Osteoblast (primary cell): ENCODE measurements around the gene MACROD2. TPM values are rescaled to one million over a fixed set of nuclear protein-coding genes. Genes with fewer than 3 reads are reported as not detected.

Source experiments
- DNase-seq: peaks from one replicate; pipeline ENCODE4 v3.0.0; 2011; ENCODE audit warnings: low spot score, mixed read lengths; ENCODE audit not compliant: insufficient read length; ENCODE audit errors: missing footprints
- H2AFZ ChIP-seq: 2 replicates; pipeline ENCODE4 v1.6.0; 2011; ENCODE audit warnings: mild to moderate bottlenecking, low read length
- H3K27ac ChIP-seq: 2 replicates; pipeline ENCODE4 v1.5.1; 2011; ENCODE audit warnings: mild to moderate bottlenecking, low read depth, low read length, moderate library complexity
- H3K27me3 ChIP-seq: 2 replicates; pipeline ENCODE4 v1.6.0; 2012; ENCODE audit warnings: mild to moderate bottlenecking, control low read depth, inconsistent platforms, low read length, moderate library complexity; ENCODE audit not compliant: insufficient read depth
- H3K36me3 ChIP-seq: 2 replicates; pipeline ENCODE4 v1.5.1; 2011; ENCODE audit warnings: mild to moderate bottlenecking, low read length, control low read depth, moderate library complexity; ENCODE audit not compliant: insufficient read depth
- H3K4me1 ChIP-seq: 2 replicates; pipeline ENCODE4 v1.5.1; 2011; ENCODE audit warnings: mild to moderate bottlenecking, low read length, control low read depth, moderate library complexity; ENCODE audit not compliant: insufficient read depth
- H3K4me2 ChIP-seq: 2 replicates; pipeline ENCODE4 v1.6.0; 2011; ENCODE audit warnings: mild to moderate bottlenecking, low read length; ENCODE audit not compliant: insufficient read depth
- H3K4me3 ChIP-seq: fragments of 200-600 bp; sonication (generic); 3 replicates; pipeline ENCODE4 v1.5.1; 2012; ENCODE audit warnings: mild to moderate bottlenecking, low read length, inconsistent platforms; ENCODE audit not compliant: insufficient read depth
- H3K79me2 ChIP-seq: 2 replicates; pipeline ENCODE4 v1.6.0; 2012; ENCODE audit warnings: mild to moderate bottlenecking, low read length, control low read depth, inconsistent platforms; ENCODE audit not compliant: insufficient read depth
- H3K9me3 ChIP-seq: 2 replicates; pipeline ENCODE4 v1.5.1; 2011; ENCODE audit warnings: low read depth, low read length, control low read depth
- H4K20me1 ChIP-seq: 2 replicates; pipeline ENCODE4 v1.6.0; 2012; ENCODE audit warnings: mild to moderate bottlenecking, low read length, control low read depth; ENCODE audit not compliant: insufficient read depth
- CTCF ChIP-seq: IDR thresholded peaks from 2 replicates; pipeline ENCODE4 v1.5.1; 2011; ENCODE audit warnings: mild to moderate bottlenecking, low read depth, low read length, moderate library complexity; ENCODE audit errors: extremely low read depth
- total RNA-seq: library from RNA; depleted of rRNA; stranded (reverse); fragments of >200 nt; gene quantifications from 2 replicates; pipeline ENCODE4 v1.2.3, GENCODE V29; 2012

Gene MACROD2
- total RNA-seq, 1 donor = 4.0 TPM

- H3K4me1 ChIP-seq = no peaks in the 10 kb centered on the region
- no peak for DNase-seq
- H3K4me2 ChIP-seq = no peak overlapping the region
- TF ChIP-seq CTCF = no peak
- H3K27ac ChIP-seq = no peak overlapping the region
- H3K4me3 ChIP-seq = no peak overlapping the region
- no peaks in the 10 kb centered on the region for H3K79me2 ChIP-seq
- no peaks in the 10 kb centered on the region for H3K9me3 ChIP-seq
- no peaks in the 10 kb centered on the region for H3K27me3 ChIP-seq
- no peak overlapping the region for H2AFZ ChIP-seq
- no peaks in the 10 kb centered on the region for H4K20me1 ChIP-seq
- no peaks in the 10 kb centered on the region for H3K36me3 ChIP-seq
Observed at GRCh38 chr20:14951105-14951504, 955.8 kb downstream of the MACROD2 start.

GRCh38 chr20:14951707-14952418 is 956.5 kb downstream of the MACROD2 start:
- DNase-seq = no peak
- Histone ChIP-seq H4K20me1 (no peaks in the 10 kb centered on the region), H3K79me2 (no peaks in the 10 kb centered on the region), H3K27me3 (no peaks in the 10 kb centered on the region), H3K9me3 (no peaks in the 10 kb centered on the region), H3K27ac (no peak overlapping the region), H3K4me1 (no peaks in the 10 kb centered on the region), H3K4me3 (no peak overlapping the region), H2AFZ (no peak overlapping the region), H3K36me3 (no peaks in the 10 kb centered on the region), H3K4me2 (no peak overlapping the region)
- no peak for TF ChIP-seq CTCF

- no peaks in the 10 kb centered on the region for H3K27me3 ChIP-seq
- H4K20me1 ChIP-seq = no peaks in the 10 kb centered on the region
- no peak overlapping the region for H2AFZ ChIP-seq
- no peak overlapping the region for H3K4me2 ChIP-seq
- no peak overlapping the region for H3K27ac ChIP-seq
- H3K9me3 ChIP-seq = no peaks in the 10 kb centered on the region
- no peak for TF ChIP-seq CTCF
- DNase-seq = no peak
- H3K79me2 ChIP-seq = no peaks in the 10 kb centered on the region
- H3K4me3 ChIP-seq = no peak overlapping the region
- no peaks in the 10 kb centered on the region for H3K4me1 ChIP-seq
- H3K36me3 ChIP-seq = no peaks in the 10 kb centered on the region
Observed at GRCh38 chr20:14953736-14954135, 958.4 kb downstream of the MACROD2 start.

GRCh38 chr20:14955399-14955798 is 960.1 kb downstream of the MACROD2 start:
- Histone ChIP-seq H3K27me3 (no peaks in the 10 kb centered on the region), H4K20me1 (no peaks in the 10 kb centered on the region), H3K4me1 (no peaks in the 10 kb centered on the region), H2AFZ (no peak overlapping the region), H3K36me3 (no peaks in the 10 kb centered on the region), H3K27ac (no peak overlapping the region), H3K4me3 (no peak overlapping the region), H3K4me2 (no peak overlapping the region), H3K9me3 (no peaks in the 10 kb centered on the region), H3K79me2 (no peaks in the 10 kb centered on the region)
- no peak for DNase-seq
- no peak for TF ChIP-seq CTCF
